ENCODE data around the gene MCTP2. TPM values are rescaled to one million over a fixed set of nuclear protein-coding genes. Genes with fewer than 3 reads are reported as not detected.

Gene MCTP2
- total RNA-seq, 1 experiment from 2014 or later = 7.4 TPM

DNA sequence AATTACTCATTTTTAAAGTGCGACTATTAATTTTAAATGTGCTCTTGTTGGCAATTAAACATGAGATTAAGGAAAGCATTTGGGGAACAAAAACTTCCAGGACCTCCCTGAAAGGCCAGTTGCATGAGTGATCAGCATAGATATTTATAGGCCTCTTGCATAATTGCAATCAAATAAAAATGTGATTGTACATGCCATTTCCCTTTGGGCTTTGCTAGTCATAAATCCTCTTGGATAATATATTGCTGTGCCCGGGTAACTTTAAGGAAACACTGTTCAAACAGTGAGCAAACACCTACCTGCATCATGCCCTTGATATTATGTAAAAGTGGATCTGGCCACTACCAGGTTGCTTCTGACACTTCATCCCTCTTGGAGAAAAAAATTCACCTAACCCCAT is 239.1 kb downstream of the MCTP2 start:
- POLR2A ChIA-PET = no interaction called here
- no peak overlapping the region for H3K4me3 Mint-ChIP-seq
- peaks cover 3% of the 10 kb centered on the region for H3K4me1 Mint-ChIP-seq
- no peaks in the 10 kb centered on the region for H3K36me3 Mint-ChIP-seq
- no peaks in the 10 kb centered on the region for H3K27me3 Mint-ChIP-seq (ENCODE audit: low read depth)
- no peak overlapping the region for H3K27ac Mint-ChIP-seq
- TF ChIP-seq ATF1 (CRISPR knock-in tag; IDR thresholded peaks at IDR 0.05) = no peak
- DNase-seq (ENCODE audit: low spot score) (no peak), ATAC-seq (no peak)
- CTCF ChIA-PET = no interaction called here
- no peaks in the 10 kb centered on the region for H3K9me3 Mint-ChIP-seq

DNA sequence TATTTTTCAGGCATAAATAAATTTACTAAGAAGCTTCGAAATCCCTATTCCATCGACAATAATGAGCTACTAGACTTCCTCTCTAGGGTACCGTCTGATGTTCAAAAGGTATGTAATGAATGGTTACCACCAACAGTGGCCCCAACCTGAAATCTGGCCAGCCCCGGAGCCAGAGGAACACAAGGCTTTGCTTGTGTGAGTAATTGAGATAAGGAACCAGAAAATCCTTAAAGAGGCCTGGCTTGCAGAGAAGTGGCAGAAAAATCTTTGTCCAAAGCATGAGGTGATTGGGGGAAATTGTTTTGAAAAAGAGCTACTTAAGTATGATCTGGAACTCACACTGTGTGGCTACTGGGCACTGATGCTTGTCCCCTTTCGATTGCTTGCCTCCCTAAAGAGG is 245.3 kb downstream of the MCTP2 start:
- no peak overlapping the region; the same call in 1 of the 2 replicates for H3K27ac Mint-ChIP-seq
- H3K4me3 Mint-ChIP-seq = no peak overlapping the region
- no peaks in the 10 kb centered on the region for H3K9me3 Mint-ChIP-seq
- ChIA-PET POLR2A (no interaction called here), CTCF (no interaction called here)
- no peak for DNase-seq (ENCODE audit: low spot score)
- TF ChIP-seq, protein P1, sequence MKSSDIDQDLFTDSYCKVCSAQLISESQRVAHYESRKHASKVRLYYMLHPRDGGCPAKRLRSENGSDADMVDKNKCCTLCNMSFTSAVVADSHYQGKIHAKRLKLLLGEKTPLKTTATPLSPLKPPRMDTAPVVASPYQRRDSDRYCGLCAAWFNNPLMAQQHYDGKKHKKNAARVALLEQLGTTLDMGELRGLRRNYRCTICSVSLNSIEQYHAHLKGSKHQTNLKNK (CRISPR knock-in tag; IDR thresholded peaks at IDR 0.05) = no peak
- TF ChIP-seq EMX1 (CRISPR knock-in tag; IDR thresholded peaks at IDR 0.05) (no peak), SP1 (CRISPR knock-in tag; conservative IDR thresholded peaks at IDR 0.05) (no peak), JUN (CRISPR knock-in tag; IDR thresholded peaks at IDR 0.05) (no peak), FOXJ3 (CRISPR knock-in tag; IDR thresholded peaks at IDR 0.05; ENCODE audit: borderline replicate concordance) (no peak), ELF4 (CRISPR knock-in tag; IDR thresholded peaks at IDR 0.05; ENCODE audit: low read depth) (no peak), ZNF138 (CRISPR knock-in tag; conservative IDR thresholded peaks at IDR 0.05) (no peak), ETV6 (CRISPR knock-in tag; IDR thresholded peaks at IDR 0.05) (no peak), RORB (CRISPR knock-in tag; IDR thresholded peaks at IDR 0.05) (no peak), ESRRA (CRISPR knock-in tag; IDR thresholded peaks at IDR 0.05; ENCODE audit: borderline replicate concordance) (no peak), OVOL2 (CRISPR knock-in tag; IDR thresholded peaks at IDR 0.05; ENCODE audit: borderline replicate concordance) (no peak)
- TF ChIP-seq, protein P2, sequence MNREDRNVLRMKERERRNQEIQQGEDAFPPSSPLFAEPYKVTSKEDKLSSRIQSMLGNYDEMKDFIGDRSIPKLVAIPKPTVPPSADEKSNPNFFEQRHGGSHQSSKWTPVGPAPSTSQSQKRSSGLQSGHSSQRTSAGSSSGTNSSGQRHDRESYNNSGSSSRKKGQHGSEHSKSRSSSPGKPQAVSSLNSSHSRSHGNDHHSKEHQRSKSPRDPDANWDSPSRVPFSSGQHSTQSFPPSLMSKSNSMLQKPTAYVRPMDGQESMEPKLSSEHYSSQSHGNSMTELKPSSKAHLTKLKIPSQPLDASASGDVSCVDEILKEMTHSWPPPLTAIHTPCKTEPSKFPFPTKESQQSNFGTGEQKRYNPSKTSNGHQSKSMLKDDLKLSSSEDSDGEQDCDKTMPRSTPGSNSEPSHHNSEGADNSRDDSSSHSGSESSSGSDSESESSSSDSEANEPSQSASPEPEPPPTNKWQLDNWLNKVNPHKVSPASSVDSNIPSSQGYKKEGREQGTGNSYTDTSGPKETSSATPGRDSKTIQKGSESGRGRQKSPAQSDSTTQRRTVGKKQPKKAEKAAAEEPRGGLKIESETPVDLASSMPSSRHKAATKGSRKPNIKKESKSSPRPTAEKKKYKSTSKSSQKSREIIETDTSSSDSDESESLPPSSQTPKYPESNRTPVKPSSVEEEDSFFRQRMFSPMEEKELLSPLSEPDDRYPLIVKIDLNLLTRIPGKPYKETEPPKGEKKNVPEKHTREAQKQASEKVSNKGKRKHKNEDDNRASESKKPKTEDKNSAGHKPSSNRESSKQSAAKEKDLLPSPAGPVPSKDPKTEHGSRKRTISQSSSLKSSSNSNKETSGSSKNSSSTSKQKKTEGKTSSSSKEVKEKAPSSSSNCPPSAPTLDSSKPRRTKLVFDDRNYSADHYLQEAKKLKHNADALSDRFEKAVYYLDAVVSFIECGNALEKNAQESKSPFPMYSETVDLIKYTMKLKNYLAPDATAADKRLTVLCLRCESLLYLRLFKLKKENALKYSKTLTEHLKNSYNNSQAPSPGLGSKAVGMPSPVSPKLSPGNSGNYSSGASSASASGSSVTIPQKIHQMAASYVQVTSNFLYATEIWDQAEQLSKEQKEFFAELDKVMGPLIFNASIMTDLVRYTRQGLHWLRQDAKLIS (CRISPR knock-in tag; IDR thresholded peaks at IDR 0.05; ENCODE audit: borderline replicate concordance) = no peak
- TF ChIP-seq, protein P3, sequence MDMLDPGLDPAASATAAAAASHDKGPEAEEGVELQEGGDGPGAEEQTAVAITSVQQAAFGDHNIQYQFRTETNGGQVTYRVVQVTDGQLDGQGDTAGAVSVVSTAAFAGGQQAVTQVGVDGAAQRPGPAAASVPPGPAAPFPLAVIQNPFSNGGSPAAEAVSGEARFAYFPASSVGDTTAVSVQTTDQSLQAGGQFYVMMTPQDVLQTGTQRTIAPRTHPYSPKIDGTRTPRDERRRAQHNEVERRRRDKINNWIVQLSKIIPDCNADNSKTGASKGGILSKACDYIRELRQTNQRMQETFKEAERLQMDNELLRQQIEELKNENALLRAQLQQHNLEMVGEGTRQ (CRISPR knock-in tag; IDR thresholded peaks at IDR 0.05) = no peak
- TF ChIP-seq, protein P4, sequence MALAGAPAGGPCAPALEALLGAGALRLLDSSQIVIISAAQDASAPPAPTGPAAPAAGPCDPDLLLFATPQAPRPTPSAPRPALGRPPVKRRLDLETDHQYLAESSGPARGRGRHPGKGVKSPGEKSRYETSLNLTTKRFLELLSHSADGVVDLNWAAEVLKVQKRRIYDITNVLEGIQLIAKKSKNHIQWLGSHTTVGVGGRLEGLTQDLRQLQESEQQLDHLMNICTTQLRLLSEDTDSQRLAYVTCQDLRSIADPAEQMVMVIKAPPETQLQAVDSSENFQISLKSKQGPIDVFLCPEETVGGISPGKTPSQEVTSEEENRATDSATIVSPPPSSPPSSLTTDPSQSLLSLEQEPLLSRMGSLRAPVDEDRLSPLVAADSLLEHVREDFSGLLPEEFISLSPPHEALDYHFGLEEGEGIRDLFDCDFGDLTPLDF (CRISPR knock-in tag; IDR thresholded peaks at IDR 0.05) = no peak
- TF ChIP-seq, protein P5, sequence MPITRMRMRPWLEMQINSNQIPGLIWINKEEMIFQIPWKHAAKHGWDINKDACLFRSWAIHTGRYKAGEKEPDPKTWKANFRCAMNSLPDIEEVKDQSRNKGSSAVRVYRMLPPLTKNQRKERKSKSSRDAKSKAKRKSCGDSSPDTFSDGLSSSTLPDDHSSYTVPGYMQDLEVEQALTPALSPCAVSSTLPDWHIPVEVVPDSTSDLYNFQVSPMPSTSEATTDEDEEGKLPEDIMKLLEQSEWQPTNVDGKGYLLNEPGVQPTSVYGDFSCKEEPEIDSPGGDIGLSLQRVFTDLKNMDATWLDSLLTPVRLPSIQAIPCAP (CRISPR knock-in tag; IDR thresholded peaks at IDR 0.05) = no peak
- TF ChIP-seq, protein P6, sequence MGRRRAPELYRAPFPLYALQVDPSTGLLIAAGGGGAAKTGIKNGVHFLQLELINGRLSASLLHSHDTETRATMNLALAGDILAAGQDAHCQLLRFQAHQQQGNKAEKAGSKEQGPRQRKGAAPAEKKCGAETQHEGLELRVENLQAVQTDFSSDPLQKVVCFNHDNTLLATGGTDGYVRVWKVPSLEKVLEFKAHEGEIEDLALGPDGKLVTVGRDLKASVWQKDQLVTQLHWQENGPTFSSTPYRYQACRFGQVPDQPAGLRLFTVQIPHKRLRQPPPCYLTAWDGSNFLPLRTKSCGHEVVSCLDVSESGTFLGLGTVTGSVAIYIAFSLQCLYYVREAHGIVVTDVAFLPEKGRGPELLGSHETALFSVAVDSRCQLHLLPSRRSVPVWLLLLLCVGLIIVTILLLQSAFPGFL (CRISPR knock-in tag; IDR thresholded peaks at IDR 0.05; ENCODE audit: borderline replicate concordance) = no peak
- TF ChIP-seq, protein P7, sequence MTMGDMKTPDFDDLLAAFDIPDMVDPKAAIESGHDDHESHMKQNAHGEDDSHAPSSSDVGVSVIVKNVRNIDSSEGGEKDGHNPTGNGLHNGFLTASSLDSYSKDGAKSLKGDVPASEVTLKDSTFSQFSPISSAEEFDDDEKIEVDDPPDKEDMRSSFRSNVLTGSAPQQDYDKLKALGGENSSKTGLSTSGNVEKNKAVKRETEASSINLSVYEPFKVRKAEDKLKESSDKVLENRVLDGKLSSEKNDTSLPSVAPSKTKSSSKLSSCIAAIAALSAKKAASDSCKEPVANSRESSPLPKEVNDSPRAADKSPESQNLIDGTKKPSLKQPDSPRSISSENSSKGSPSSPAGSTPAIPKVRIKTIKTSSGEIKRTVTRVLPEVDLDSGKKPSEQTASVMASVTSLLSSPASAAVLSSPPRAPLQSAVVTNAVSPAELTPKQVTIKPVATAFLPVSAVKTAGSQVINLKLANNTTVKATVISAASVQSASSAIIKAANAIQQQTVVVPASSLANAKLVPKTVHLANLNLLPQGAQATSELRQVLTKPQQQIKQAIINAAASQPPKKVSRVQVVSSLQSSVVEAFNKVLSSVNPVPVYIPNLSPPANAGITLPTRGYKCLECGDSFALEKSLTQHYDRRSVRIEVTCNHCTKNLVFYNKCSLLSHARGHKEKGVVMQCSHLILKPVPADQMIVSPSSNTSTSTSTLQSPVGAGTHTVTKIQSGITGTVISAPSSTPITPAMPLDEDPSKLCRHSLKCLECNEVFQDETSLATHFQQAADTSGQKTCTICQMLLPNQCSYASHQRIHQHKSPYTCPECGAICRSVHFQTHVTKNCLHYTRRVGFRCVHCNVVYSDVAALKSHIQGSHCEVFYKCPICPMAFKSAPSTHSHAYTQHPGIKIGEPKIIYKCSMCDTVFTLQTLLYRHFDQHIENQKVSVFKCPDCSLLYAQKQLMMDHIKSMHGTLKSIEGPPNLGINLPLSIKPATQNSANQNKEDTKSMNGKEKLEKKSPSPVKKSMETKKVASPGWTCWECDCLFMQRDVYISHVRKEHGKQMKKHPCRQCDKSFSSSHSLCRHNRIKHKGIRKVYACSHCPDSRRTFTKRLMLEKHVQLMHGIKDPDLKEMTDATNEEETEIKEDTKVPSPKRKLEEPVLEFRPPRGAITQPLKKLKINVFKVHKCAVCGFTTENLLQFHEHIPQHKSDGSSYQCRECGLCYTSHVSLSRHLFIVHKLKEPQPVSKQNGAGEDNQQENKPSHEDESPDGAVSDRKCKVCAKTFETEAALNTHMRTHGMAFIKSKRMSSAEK (CRISPR knock-in tag; IDR thresholded peaks at IDR 0.05; ENCODE audit: borderline replicate concordance) = no peak
- TF ChIP-seq, protein P8, sequence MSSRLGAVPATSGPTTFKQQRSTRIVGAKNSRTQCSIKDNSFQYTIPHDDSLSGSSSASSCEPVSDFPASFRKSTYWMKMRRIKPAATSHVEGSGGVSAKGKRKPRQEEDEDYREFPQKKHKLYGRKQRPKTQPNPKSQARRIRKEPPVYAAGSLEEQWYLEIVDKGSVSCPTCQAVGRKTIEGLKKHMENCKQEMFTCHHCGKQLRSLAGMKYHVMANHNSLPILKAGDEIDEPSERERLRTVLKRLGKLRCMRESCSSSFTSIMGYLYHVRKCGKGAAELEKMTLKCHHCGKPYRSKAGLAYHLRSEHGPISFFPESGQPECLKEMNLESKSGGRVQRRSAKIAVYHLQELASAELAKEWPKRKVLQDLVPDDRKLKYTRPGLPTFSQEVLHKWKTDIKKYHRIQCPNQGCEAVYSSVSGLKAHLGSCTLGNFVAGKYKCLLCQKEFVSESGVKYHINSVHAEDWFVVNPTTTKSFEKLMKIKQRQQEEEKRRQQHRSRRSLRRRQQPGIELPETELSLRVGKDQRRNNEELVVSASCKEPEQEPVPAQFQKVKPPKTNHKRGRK (CRISPR knock-in tag; IDR thresholded peaks at IDR 0.05; ENCODE audit: borderline replicate concordance) = no peak
- no peaks in the 10 kb centered on the region for H3K36me3 Mint-ChIP-seq
- peaks cover 14% of the 10 kb centered on the region for H3K4me1 Mint-ChIP-seq
- no peaks in the 10 kb centered on the region for H3K27me3 Mint-ChIP-seq (ENCODE audit: low read depth)
- ATAC-seq = no peak

All from WTC11 (cell line).